GM12878 (cell line): ENCODE data around the gene GNRHR. TPM values are rescaled to one million over a fixed set of nuclear protein-coding genes. Genes with fewer than 3 reads are reported as not detected.

ENCODE experiments used
- ATAC-seq: fragments of 200-7000 bp; cut with Tn5 transposase; 3 replicates; pipeline ENCODE4 v1.9.1; 2020; ENCODE audit warnings: mild to moderate bottlenecking, moderate library complexity
- BruUV-seq: library from RNA; stranded (reverse); fragments of 400-500 nt; replicated peaks from 2 replicates; lab custom pipeline; 2021; lab: Mats Ljungman, UMichigan
- CTCF ChIA-PET: fragments of 300-600 bp; sonication (Branson Sonifier 250); formaldehyde crosslinking; extraction: SDS; loops from one replicate; lab custom pipeline; 2021; ENCODE audit warnings: inconsistent platforms; lab: Yijun Ruan, JAX
- POLR2A ChIA-PET: fragments of 350-600 bp; formaldehyde crosslinking; extraction: SDS; loops from one replicate; lab custom pipeline; 2021; ENCODE audit warnings: inconsistent platforms; lab: Charles Lee
- RAD21 ChIA-PET: fragments of 300-600 bp; sonication (Branson Sonifier 250); formaldehyde crosslinking; loops from one replicate; lab custom pipeline; 2023; ENCODE audit warnings: antibody characterized with exemption; ENCODE audit not compliant: unreplicated experiment; lab: Charles Lee
- SMC1A ChIA-PET: fragments of 300-600 bp; sonication (Branson Sonifier 250); formaldehyde crosslinking; loops from one replicate; lab custom pipeline; 2023; ENCODE audit not compliant: unreplicated experiment, uncharacterized antibody; lab: Charles Lee
- DNase-seq: peaks from one replicate; pipeline ENCODE4 v3.0.0-alpha.2; 2011; ENCODE audit warnings: low read depth, low spot score
- FAIRE-seq: peaks from 3 replicates; lab custom pipeline; 2011; peaks lifted over from hg19 to GRCh38; lab: Jason Lieb, UNC
- H2AFZ ChIP-seq: 2 replicates; pipeline ENCODE4 v1.6.0; 2011; ENCODE audit warnings: low read depth, low read length, control low read depth; ENCODE audit not compliant: control insufficient read depth
- H3K27ac ChIP-seq: 2 replicates; pipeline ENCODE4 v1.5.1; 2011; ENCODE audit warnings: control low read depth; ENCODE audit not compliant: control insufficient read depth, insufficient read depth
- H3K27me3 ChIP-seq, 2 experiments: replicated peaks in 1 of 2; 2 replicates each; pipeline versions ENCODE4 v1.6.0 to v1.6.1; 2011; ENCODE audit warnings: low read length in 1 of 2; ENCODE audit not compliant: control insufficient read depth in 2 of 2, insufficient read depth in 2 of 2
- H3K36me3 ChIP-seq, 2 experiments: 2 replicates each; pipeline ENCODE4 v1.5.1; 2011; ENCODE audit warnings: low read length in 1 of 2; ENCODE audit not compliant: control insufficient read depth in 2 of 2, insufficient read depth in 2 of 2
- H3K4me1 ChIP-seq: 2 replicates; pipeline ENCODE4 v1.6.1; 2011; ENCODE audit warnings: mild to moderate bottlenecking, low read length, moderate library complexity, mixed read lengths; ENCODE audit not compliant: control insufficient read depth, insufficient read depth
- H3K4me2 ChIP-seq: 2 replicates; pipeline ENCODE4 v1.6.0; 2011; ENCODE audit warnings: control low read depth; ENCODE audit not compliant: control insufficient read depth, insufficient read depth
- H3K4me3 ChIP-seq: fragments of 200-600 bp; sonication (generic); 2 replicates; pipeline ENCODE4 v1.5.1; 2016
- H3K79me2 ChIP-seq: 2 replicates; pipeline ENCODE4 v1.6.0; 2011; ENCODE audit warnings: low read length; ENCODE audit not compliant: control insufficient read depth, insufficient read depth
- H3K9ac ChIP-seq: 2 replicates; pipeline ENCODE4 v1.8.0; 2011; ENCODE audit warnings: low read length, control low read depth, mixed read lengths; ENCODE audit not compliant: control insufficient read depth, insufficient read depth
- H3K9me3 ChIP-seq: replicated peaks from 3 replicates; pipeline ENCODE4 v1.5.1; 2011; ENCODE audit warnings: mild to moderate bottlenecking, low read length; ENCODE audit not compliant: control insufficient read depth, insufficient read depth
- H4K20me1 ChIP-seq: 2 replicates; pipeline ENCODE4 v1.6.0; 2011; ENCODE audit not compliant: control insufficient read depth, insufficient read depth
- CEBPB ChIP-seq, 2 experiments: fragments of 150-350 bp in 1 of 2; IDR thresholded peaks; 2 replicates each; pipeline ENCODE4 v1.6.1; 2012 to 2014; ENCODE audit warnings: low read depth in 2 of 2, low read length in 2 of 2, borderline replicate concordance in 1 of 2, inconsistent platforms in 1 of 2
- CUX1 ChIP-seq: IDR thresholded peaks from 2 replicates; pipeline ENCODE4 v1.6.1; 2012; ENCODE audit warnings: improper control_type of control experiment, low read depth, low read length; ENCODE audit not compliant: insufficient replicate concordance
- HDAC6 ChIP-seq: fragments of 200-600 bp; sonication (generic); IDR thresholded peaks from one replicate; pipeline ENCODE4 v1.8.0; 2017; ENCODE audit warnings: antibody characterized with exemption; ENCODE audit not compliant: unreplicated experiment
- KLF5 ChIP-seq: fragments of 450-650 bp; IDR thresholded peaks from 2 replicates; pipeline ENCODE4 v1.6.1; 2014; ENCODE audit warnings: mild to moderate bottlenecking; ENCODE audit not compliant: partially characterized antibody
- MTA3 ChIP-seq: IDR thresholded peaks from 2 replicates; pipeline ENCODE4 v1.6.1; 2012; ENCODE audit warnings: low read length, inconsistent platforms, borderline replicate concordance
- NFXL1 ChIP-seq: fragments of 450-650 bp; IDR thresholded peaks from 2 replicates; pipeline ENCODE4 v1.6.1; 2017; ENCODE audit warnings: antibody characterized with exemption, mild to moderate bottlenecking, borderline replicate concordance
- POLR2A ChIP-seq: IDR thresholded peaks from 2 replicates; pipeline ENCODE4 v1.6.1; 2011; ENCODE audit warnings: low read depth, mild to moderate bottlenecking, low read length
- PRDM15 ChIP-seq: fragments of 450-650 bp; formaldehyde crosslinking; IDR thresholded peaks from 2 replicates; pipeline ENCODE4 v1.4.0; 2020; ENCODE audit warnings: mild to moderate bottlenecking, moderate library complexity
- TBL1XR1 ChIP-seq: IDR thresholded peaks from 2 replicates; pipeline ENCODE4 v1.6.1; 2012; ENCODE audit warnings: low read depth, low read length, improper control_type of control experiment
- USF1 ChIP-seq: IDR thresholded peaks from 2 replicates; pipeline ENCODE4 v1.6.1; 2011; ENCODE audit warnings: borderline replicate concordance, low read depth, mild to moderate bottlenecking, moderate library complexity, mixed read lengths, low read length; ENCODE audit not compliant: insufficient read depth; ENCODE audit errors: extremely low read length
- YY1 ChIP-seq: IDR thresholded peaks from 2 replicates; pipeline ENCODE4 v1.6.1; 2011; ENCODE audit warnings: low read depth, mild to moderate bottlenecking, low read length
- ZNF24 ChIP-seq: fragments of 450-650 bp; IDR thresholded peaks from 2 replicates; pipeline ENCODE4 v1.6.1; 2017; ENCODE audit warnings: antibody characterized with exemption, mild to moderate bottlenecking
- WGBS: methylation state at CpG from one replicate; pipeline ENCODE4 v1.1.6; 2016; ENCODE audit warnings: low lambda C conversion rate; ENCODE audit not compliant: insufficient replicate concordance, insufficient coverage; ENCODE audit errors: missing lambda C conversion rate; 5-methylcytosine and 5-hydroxymethylcytosine counted together
- in situ Hi-C: fragments of 300-500 bp; cut with MboI; formaldehyde crosslinking; loops from 9 replicates; pipeline ENCODE4 v1.14.3; 2018; ENCODE audit warnings: mixed read lengths
- intact Hi-C: fragments of 100-400 bp; cut with micrococcal nuclease; formaldehyde crosslinking; loops from one replicate; pipeline ENCODE4 v1.14.2; 2022; ENCODE audit not compliant: unreplicated experiment
- polyA plus RNA-seq, 11 experiments: library from polyadenylated mRNA; depleted of rRNA in 4 of 11; unstranded in 6 of 11; stranded (reverse) in 5 of 11; fragments of >200 nt; fragmentation: Nextera tagmentation in 4 of 11; fragmentation: Illumina TruSeq in 1 of 11; extraction: Ambion mirVana in 4 of 11; extraction: Trizol in 1 of 11; gene quantifications; 1 replicate in 1 of 11; 2 replicates in 10 of 11; pipeline versions ENCODE4 v1.2.1 to v1.2.3, GENCODE V29; 2011 to 2016; ENCODE audit warnings: inconsistent platforms in 2 of 11, missing spikeins in 2 of 11, low read depth in 1 of 11
- total RNA-seq, 4 experiments: library from RNA; depleted of rRNA in 3 of 4; stranded (reverse); fragments of >200 nt in 3 of 4; fragmentation: Illumina TruSeq in 1 of 4; extraction: Trizol in 1 of 4; gene quantifications; 2 replicates each; pipeline versions ENCODE4 v1.2.1 to v1.2.3, GENCODE V29; 2013 to 2021

The GNRHR gene
- total and polyA plus RNA-seq, 10 of the 15 experiments (the other 5 are each of a cell fraction or from before 2014, with no cell fraction given): 0.02 to 0.12 (median 0.08) TPM; not detected in 7

- TF ChIP-seq USF1: no peak
Observed at GRCh38 chr4:67725981-67726380, 28.2 kb downstream of the GNRHR start (continued).

GRCh38 chr4:67725132-67725531 is 29.1 kb downstream of the GNRHR start:
- Histone ChIP-seq H4K20me1 (no peaks in the 10 kb centered on the region), H3K36me3 (peaks cover under 1 to 2% of the 10 kb centered on the region in 2 experiments; a peak in 2 of 4 replicates), H3K79me2 (no peaks in the 10 kb centered on the region), H3K9me3 (no peaks in the 10 kb centered on the region), H3K4me1 (no peaks in the 10 kb centered on the region), H2AFZ (no peak overlapping the region), H3K4me3 (no peak overlapping the region), H3K4me2 (no peak overlapping the region), H3K27me3 (no peaks in the 10 kb centered on the region), H3K27ac (no peak overlapping the region), H3K9ac (no peak overlapping the region)
- FAIRE-seq (no peak), DNase-seq (no peak), ATAC-seq (no peak)
- ChIA-PET CTCF (interaction anchor here (1.7 to 3.7 kb wide), 2 partner anchors 21 kb away, joined by 6 to 17 read pairs; no protein-coding TSS in a partner anchor), RAD21 (no interaction called here), POLR2A (interaction anchor here (0.6 kb wide), 1 partner anchor 10 kb away, joined by 3 read pairs; no protein-coding TSS in a partner anchor), SMC1A (interaction anchor here (1.4 kb wide), 1 partner anchor 11 kb away, joined by 4 read pairs; no protein-coding TSS in a partner anchor)
- in situ Hi-C loops (no loop called here), intact Hi-C loops (no loop called here)
- no TSS peak for BruUV-seq
- WGBS: 100% methylated on average over 1 of the region's 1 CpG
- no peak for TF ChIP-seq CEBPB (IDR thresholded peaks at IDR 0.05; ENCODE audit: borderline replicate concordance in 1 of 2, low read depth in 2 of 2, low read length in 2 of 2)
- no peak for TF ChIP-seq HDAC6
- TF ChIP-seq TBL1XR1: no peak
- no peak for TF ChIP-seq YY1
- TF ChIP-seq MTA3: no peak
- TF ChIP-seq KLF5: no peak
- no peak for TF ChIP-seq NFXL1
- no peak for TF ChIP-seq CUX1
- no peak for TF ChIP-seq POLR2A
- no peak for TF ChIP-seq ZNF24
- no peak for TF ChIP-seq PRDM15 (CRISPR knock-in tag)
